IMR-90 (cell line): ENCODE results near the gene TSPAN14. TPM values are rescaled to one million over a fixed set of nuclear protein-coding genes. Genes with fewer than 3 reads are reported as not detected.
A peak's percentile ranks its signal among the peaks of the same experiment; 100 is the strongest.

Source experiments
- ATAC-seq: fragments of 200-7000 bp; cut with Tn5 transposase; 2 replicates; pipeline ENCODE4 v1.9.1; 2020; ENCODE audit warnings: low read depth, mild to moderate bottlenecking, moderate library complexity
- BruUV-seq: library from RNA; stranded (reverse); fragments of 400-500 nt; replicated peaks from 2 replicates; lab custom pipeline; 2021; lab: Mats Ljungman, UMichigan
- CTCF ChIA-PET: fragments of 300-600 bp; formaldehyde crosslinking; extraction: SDS; loops from one replicate; lab custom pipeline; 2021; ENCODE audit warnings: antibody characterized with exemption; lab: Yijun Ruan, JAX
- POLR2A ChIA-PET: fragments of 300-600 bp; sonication (Branson Sonifier 250); formaldehyde crosslinking; loops from one replicate; lab custom pipeline; 2022; ENCODE audit warnings: antibody characterized with exemption; ENCODE audit not compliant: unreplicated experiment; lab: Charles Lee
- DNase-seq: peaks from one replicate; pipeline ENCODE4 v3.0.0; 2013
- H2AFZ ChIP-seq: replicated peaks from 2 replicates; pipeline ENCODE3; 2013; ENCODE audit warnings: low read length, mild to moderate bottlenecking; ENCODE audit not compliant: poor library complexity
- H2AK5ac ChIP-seq: 2 replicates; pipeline ENCODE4 v1.6.1; 2013; ENCODE audit warnings: low read depth, low read length, inconsistent platforms
- H2AK9ac ChIP-seq: replicated peaks from 2 replicates; pipeline ENCODE3; 2013; ENCODE audit warnings: mild to moderate bottlenecking, low read depth, low read length, moderate library complexity; ENCODE audit not compliant: poor library complexity
- H2BK120ac ChIP-seq: 2 replicates; pipeline ENCODE4 v1.6.1; 2013; ENCODE audit warnings: low read depth, low read length, inconsistent platforms
- H2BK15ac ChIP-seq: 3 replicates; pipeline ENCODE4 v1.6.1; 2013; ENCODE audit warnings: low read depth, low read length, inconsistent platforms
- H2BK20ac ChIP-seq: 2 replicates; pipeline ENCODE4 v1.6.1; 2013; ENCODE audit warnings: low read depth, mild to moderate bottlenecking, inconsistent platforms, low read length, moderate library complexity
- H2BK5ac ChIP-seq: 2 replicates; pipeline ENCODE4 v1.6.1; 2013; ENCODE audit warnings: mild to moderate bottlenecking, low read depth, low read length, inconsistent platforms; ENCODE audit not compliant: poor library complexity, severe bottlenecking
- H3K14ac ChIP-seq: replicated peaks from 2 replicates; pipeline ENCODE4 v1.6.1; 2013; ENCODE audit warnings: low read depth, low read length, inconsistent platforms
- H3K18ac ChIP-seq: 2 replicates; pipeline ENCODE4 v1.6.1; 2013; ENCODE audit warnings: low read depth, low read length, control low read depth
- H3K23ac ChIP-seq: 2 replicates; pipeline ENCODE4 v1.6.1; 2013; ENCODE audit warnings: low read depth, low read length, inconsistent platforms
- H3K27ac ChIP-seq: 2 replicates; pipeline ENCODE4 v1.5.1; 2013; ENCODE audit warnings: mild to moderate bottlenecking, control low read depth, low read length; ENCODE audit not compliant: insufficient read depth
- H3K27me3 ChIP-seq: 2 replicates; pipeline ENCODE4 v1.6.1; 2013; ENCODE audit warnings: low read length; ENCODE audit not compliant: control insufficient read depth, insufficient read depth
- H3K36me3 ChIP-seq: 2 replicates; pipeline ENCODE4 v1.6.1; 2013; ENCODE audit warnings: low read length, mixed read lengths; ENCODE audit not compliant: control insufficient read depth, insufficient read depth
- H3K4ac ChIP-seq: 2 replicates; pipeline ENCODE4 v1.6.1; 2013; ENCODE audit warnings: low read depth, low read length, inconsistent platforms
- H3K4me1 ChIP-seq: 2 replicates; pipeline ENCODE4 v1.6.1; 2013; ENCODE audit warnings: low read length, mixed read lengths; ENCODE audit not compliant: control insufficient read depth, insufficient read depth
- H3K4me2 ChIP-seq: 2 replicates; pipeline ENCODE4 v1.6.1; 2013; ENCODE audit warnings: low read depth, mild to moderate bottlenecking, control low read depth, low read length, moderate library complexity
- H3K4me3 ChIP-seq: 2 replicates; pipeline ENCODE4 v1.5.1; 2013; ENCODE audit warnings: low read depth, mild to moderate bottlenecking, control low read depth, low read length, moderate library complexity; ENCODE audit not compliant: insufficient read depth
- H3K56ac ChIP-seq: 2 replicates; pipeline ENCODE4 v1.6.1; 2013; ENCODE audit warnings: low read length, inconsistent platforms; ENCODE audit not compliant: insufficient read depth; ENCODE audit errors: extremely low read depth
- H3K79me1 ChIP-seq, 2 experiments: 2 replicates each; pipeline ENCODE4 v1.6.1; 2013; ENCODE audit warnings: low read length in 2 of 2, inconsistent platforms in 1 of 2, low read depth in 1 of 2
- H3K9ac ChIP-seq: 2 replicates; pipeline ENCODE4 v1.6.1; 2013; ENCODE audit warnings: low read depth, low read length, control low read depth
- H3K9me1 ChIP-seq: 2 replicates; pipeline ENCODE4 v1.6.1; 2013; ENCODE audit warnings: low read length, inconsistent platforms; ENCODE audit not compliant: insufficient read depth
- H3K9me3 ChIP-seq: 2 replicates; pipeline ENCODE4 v1.6.1; 2013; ENCODE audit warnings: low read length; ENCODE audit not compliant: control insufficient read depth, insufficient read depth
- H4K20me1 ChIP-seq: 2 replicates; pipeline ENCODE4 v1.6.1; 2013; ENCODE audit warnings: low read length, inconsistent platforms; ENCODE audit not compliant: insufficient read depth
- H4K5ac ChIP-seq: 2 replicates; pipeline ENCODE4 v1.6.1; 2013; ENCODE audit warnings: mild to moderate bottlenecking, low read depth, low read length, control low read depth
- H4K8ac ChIP-seq, 2 experiments: 2 replicates each; pipeline ENCODE4 v1.6.1; 2013; ENCODE audit warnings: low read depth in 2 of 2, low read length in 2 of 2, control low read depth in 1 of 2, inconsistent platforms in 1 of 2
- H4K91ac ChIP-seq: 2 replicates; pipeline ENCODE4 v1.6.1; 2013; ENCODE audit warnings: low read depth, low read length, inconsistent platforms; ENCODE audit not compliant: insufficient read depth
- CHD1 ChIP-seq: IDR thresholded peaks from 2 replicates; pipeline ENCODE4 v1.6.1; 2012; ENCODE audit warnings: low read depth, low read length, improper control_type of control experiment
- FOS ChIP-seq: fragments of 150-350 bp; IDR thresholded peaks from 2 replicates; pipeline ENCODE4 v1.6.1; 2016; ENCODE audit warnings: low read depth, low read length
- MAFK ChIP-seq: IDR thresholded peaks from 2 replicates; pipeline ENCODE4 v1.6.1; 2012; ENCODE audit warnings: low read depth, low read length, improper control_type of control experiment
- MAZ ChIP-seq: IDR thresholded peaks from 2 replicates; pipeline ENCODE4 v1.6.1; 2012; ENCODE audit warnings: low read depth, mild to moderate bottlenecking, low read length, improper control_type of control experiment, moderate library complexity, borderline replicate concordance
- MXI1 ChIP-seq: IDR thresholded peaks from 2 replicates; pipeline ENCODE4 v1.6.1; 2012; ENCODE audit warnings: low read depth, mild to moderate bottlenecking, low read length, moderate library complexity, borderline replicate concordance
- NFE2L2 ChIP-seq: fragments of 150-350 bp; IDR thresholded peaks from 2 replicates; pipeline ENCODE4 v1.6.1; 2016; ENCODE audit warnings: low read depth, mild to moderate bottlenecking, low read length
- POLR2A ChIP-seq: IDR thresholded peaks from 2 replicates; pipeline ENCODE4 v1.6.1; 2012; ENCODE audit warnings: mild to moderate bottlenecking, low read depth, low read length
- RAD21 ChIP-seq: IDR thresholded peaks from 2 replicates; pipeline ENCODE4 v1.6.1; 2012; ENCODE audit warnings: low read length, improper control_type of control experiment
- RFX5 ChIP-seq: IDR thresholded peaks from 2 replicates; pipeline ENCODE4 v1.8.0; 2012; ENCODE audit warnings: low read depth, mild to moderate bottlenecking, low read length, moderate library complexity
- SMC3 ChIP-seq: fragments of 150-350 bp; IDR thresholded peaks from 2 replicates; pipeline ENCODE4 v1.6.1; 2016; ENCODE audit warnings: low read depth, mild to moderate bottlenecking, antibody characterized with exemption, low read length, moderate library complexity
- WGBS, 2 experiments: methylation state at CpG; one replicate each; pipeline versions ENCODE4 v1.1.5 to v1.1.7; 2013; ENCODE audit warnings: missing lambda C conversion rate in 2 of 2; ENCODE audit not compliant: insufficient read length in 1 of 2; ENCODE audit errors: extremely low coverage in 2 of 2; 5-methylcytosine and 5-hydroxymethylcytosine counted together
- dilution Hi-C: fragments of 300-500 bp; cut with HindIII; formaldehyde crosslinking; loops from one replicate; pipeline ENCODE4 v1.14.3; 2018; ENCODE audit warnings: low sequenced_read_pairs; ENCODE audit not compliant: unreplicated experiment
- in situ Hi-C: fragments of 300-500 bp; cut with MboI; formaldehyde crosslinking; loops from 3 replicates; pipeline ENCODE4 v1.14.3; 2019; ENCODE audit warnings: low sequenced_read_pairs, inconsistent platforms, mixed read lengths
- intact Hi-C: fragments of 100-400 bp; cut with micrococcal nuclease; formaldehyde crosslinking; loops from 2 replicates; pipeline ENCODE4 v1.10.0; 2022
- polyA plus RNA-seq, 3 experiments: library from polyadenylated mRNA; depleted of rRNA; stranded (reverse); fragments of >200 nt; gene quantifications; 2 replicates each; pipeline ENCODE4 v1.2.3, GENCODE V29; 2012; ENCODE audit warnings: low replicate concordance in 1 of 3
- total RNA-seq: library from RNA; depleted of rRNA; stranded (reverse); fragments of >200 nt; gene quantifications from 2 replicates; pipeline ENCODE4 v1.2.3, GENCODE V29; 2012
- TF ChIP-seq, protein P1 (sequence below): fragments of 150-350 bp; IDR thresholded peaks from 2 replicates; pipeline ENCODE4 v1.6.1; 2017; ENCODE audit warnings: mild to moderate bottlenecking, antibody characterized with exemption, low read length, low read depth
- TF ChIP-seq, protein P2 (sequence below): fragments of 150-350 bp; IDR thresholded peaks from 2 replicates; pipeline ENCODE4 v1.6.1; 2016; ENCODE audit warnings: low read depth, mild to moderate bottlenecking, low read length, moderate library complexity, borderline replicate concordance
- TF ChIP-seq, protein P3 (sequence below): conservative IDR thresholded peaks from 2 replicates; pipeline ENCODE4 v1.5.1; 2012; ENCODE audit warnings: mild to moderate bottlenecking, low read depth, low read length, improper control_type of control experiment

Gene TSPAN14
- total and polyA plus RNA-seq, 2 of the 4 experiments (the other 2 are of a cell fraction): 18.5 to 43.0 TPM

DNA sequence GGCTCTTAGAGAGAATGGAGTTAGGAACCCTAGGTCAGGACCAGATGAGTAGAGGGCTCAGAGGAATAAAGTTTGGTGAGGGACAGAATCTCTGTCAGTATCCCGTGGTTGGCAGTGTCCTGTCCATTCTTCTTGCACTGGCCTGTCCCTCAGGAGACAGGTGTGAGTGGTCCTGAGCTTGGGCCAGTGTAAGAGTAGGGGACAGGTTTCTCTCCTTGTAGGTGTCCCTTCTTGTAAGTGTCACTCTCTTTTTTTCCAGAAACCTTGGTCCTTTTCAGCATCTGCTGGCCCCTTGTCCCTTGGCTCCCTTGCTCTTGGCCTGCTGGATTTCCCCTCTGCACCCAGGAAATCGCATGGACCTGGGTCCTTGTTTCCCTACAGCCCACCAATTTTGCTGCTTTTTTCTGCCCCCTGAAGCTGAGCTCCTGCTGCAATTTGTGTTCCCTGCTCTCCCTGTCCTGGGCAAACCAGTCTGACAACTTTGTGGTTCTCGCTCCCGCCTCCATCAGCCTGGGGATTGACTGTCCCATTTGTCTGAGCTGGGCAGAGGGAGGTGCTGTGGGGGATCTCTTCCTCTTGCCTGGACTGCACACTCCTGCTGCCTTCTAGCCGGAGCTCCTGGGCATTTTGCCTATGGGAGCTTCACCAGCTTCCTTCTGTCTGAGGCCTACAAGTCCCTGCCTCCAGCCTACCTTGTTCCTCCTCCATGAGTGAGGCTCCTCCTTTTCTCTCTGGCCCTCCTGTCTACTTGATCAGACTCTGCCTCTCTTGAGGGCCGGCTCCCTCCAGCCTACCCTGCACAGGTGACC is 6.5 kb downstream of the TSPAN14 start:
- Histone ChIP-seq H3K9me3 (no peaks in the 10 kb centered on the region), H2AK5ac (peak overlapping the region; percentile 45; the same call in 1 of the 2 replicates), H2AK9ac (peak overlapping the region; percentile 86), H2BK20ac (no peak overlapping the region), H3K4me3 (no peak overlapping the region), H3K4me2 (peak overlapping the region; percentile 5; the same call in 1 of the 2 replicates), H3K9me1 (peaks cover 63% of the 10 kb centered on the region), H2BK15ac (no peak overlapping the region), H4K8ac (peak overlapping the region in 1 of 2 experiments; percentile 15; a peak in 2 of 4 replicates), H4K91ac (peak overlapping the region; percentile 22; the same call in 1 of the 2 replicates), H4K5ac (0 out of 2 replicates have a peak overlapping the region, but pooled peaks have one; percentile 5), H3K79me1 (peaks cover 8 to 91% of the 10 kb centered on the region in 2 experiments), H3K27me3 (no peaks in the 10 kb centered on the region), H3K27ac (peak overlapping the region; percentile 18; the same call in 1 of the 2 replicates), H3K23ac (0 out of 2 replicates have a peak overlapping the region, but pooled peaks have one; percentile 43), H3K4me1 (peaks cover 57% of the 10 kb centered on the region), H3K56ac (no peak overlapping the region), H3K14ac (peak overlapping the region; percentile 62; the same call in 1 of the 2 replicates), H4K20me1 (peaks cover 77% of the 10 kb centered on the region), H3K9ac (peak overlapping the region; percentile 7; the same call in 1 of the 2 replicates), H2AFZ (peak overlapping the region; percentile 48), H3K4ac (peak overlapping the region; percentile 49), H2BK5ac (peak overlapping the region; percentile 35), H3K36me3 (no peaks in the 10 kb centered on the region; the same call in 1 of the 2 replicates), H2BK120ac (no peak overlapping the region), H3K18ac (no peak overlapping the region)
- intact Hi-C loops (loop anchor here (5.0 kb wide), 1 partner anchor 37 kb away; no protein-coding TSS in a partner anchor), in situ Hi-C loops (loop anchor here (25.0 kb wide), 1 partner anchor 298 kb away; no protein-coding TSS in a partner anchor), dilution Hi-C loops (no loop called here)
- 57% methylated on average over 2 of the region's 6 CpGs; no CpG with 5 or more reads in 1 of the 2 experiments for WGBS, 2 experiments
- ChIA-PET CTCF (interaction anchor here (0.6 to 3.4 kb wide), 4 partner anchors 26 to 78 kb away, joined by 3 to 20 read pairs (median 4); no protein-coding TSS in a partner anchor), POLR2A (interaction anchor here (0.9 kb wide), 1 partner anchor 9 kb away, joined by 3 read pairs; no protein-coding TSS in a partner anchor)
- DNase-seq (peak; percentile 63), ATAC-seq (peak; percentile 35)
- no TSS peak for BruUV-seq
- TF ChIP-seq MAFK: no peak
- TF ChIP-seq, protein P1, sequence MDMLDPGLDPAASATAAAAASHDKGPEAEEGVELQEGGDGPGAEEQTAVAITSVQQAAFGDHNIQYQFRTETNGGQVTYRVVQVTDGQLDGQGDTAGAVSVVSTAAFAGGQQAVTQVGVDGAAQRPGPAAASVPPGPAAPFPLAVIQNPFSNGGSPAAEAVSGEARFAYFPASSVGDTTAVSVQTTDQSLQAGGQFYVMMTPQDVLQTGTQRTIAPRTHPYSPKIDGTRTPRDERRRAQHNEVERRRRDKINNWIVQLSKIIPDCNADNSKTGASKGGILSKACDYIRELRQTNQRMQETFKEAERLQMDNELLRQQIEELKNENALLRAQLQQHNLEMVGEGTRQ: no peak
- TF ChIP-seq, protein P2, sequence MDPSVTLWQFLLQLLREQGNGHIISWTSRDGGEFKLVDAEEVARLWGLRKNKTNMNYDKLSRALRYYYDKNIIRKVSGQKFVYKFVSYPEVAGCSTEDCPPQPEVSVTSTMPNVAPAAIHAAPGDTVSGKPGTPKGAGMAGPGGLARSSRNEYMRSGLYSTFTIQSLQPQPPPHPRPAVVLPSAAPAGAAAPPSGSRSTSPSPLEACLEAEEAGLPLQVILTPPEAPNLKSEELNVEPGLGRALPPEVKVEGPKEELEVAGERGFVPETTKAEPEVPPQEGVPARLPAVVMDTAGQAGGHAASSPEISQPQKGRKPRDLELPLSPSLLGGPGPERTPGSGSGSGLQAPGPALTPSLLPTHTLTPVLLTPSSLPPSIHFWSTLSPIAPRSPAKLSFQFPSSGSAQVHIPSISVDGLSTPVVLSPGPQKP: no peak
- no peak for TF ChIP-seq MXI1
- no peak for TF ChIP-seq RAD21
- TF ChIP-seq POLR2A: no peak
- TF ChIP-seq, protein P3, sequence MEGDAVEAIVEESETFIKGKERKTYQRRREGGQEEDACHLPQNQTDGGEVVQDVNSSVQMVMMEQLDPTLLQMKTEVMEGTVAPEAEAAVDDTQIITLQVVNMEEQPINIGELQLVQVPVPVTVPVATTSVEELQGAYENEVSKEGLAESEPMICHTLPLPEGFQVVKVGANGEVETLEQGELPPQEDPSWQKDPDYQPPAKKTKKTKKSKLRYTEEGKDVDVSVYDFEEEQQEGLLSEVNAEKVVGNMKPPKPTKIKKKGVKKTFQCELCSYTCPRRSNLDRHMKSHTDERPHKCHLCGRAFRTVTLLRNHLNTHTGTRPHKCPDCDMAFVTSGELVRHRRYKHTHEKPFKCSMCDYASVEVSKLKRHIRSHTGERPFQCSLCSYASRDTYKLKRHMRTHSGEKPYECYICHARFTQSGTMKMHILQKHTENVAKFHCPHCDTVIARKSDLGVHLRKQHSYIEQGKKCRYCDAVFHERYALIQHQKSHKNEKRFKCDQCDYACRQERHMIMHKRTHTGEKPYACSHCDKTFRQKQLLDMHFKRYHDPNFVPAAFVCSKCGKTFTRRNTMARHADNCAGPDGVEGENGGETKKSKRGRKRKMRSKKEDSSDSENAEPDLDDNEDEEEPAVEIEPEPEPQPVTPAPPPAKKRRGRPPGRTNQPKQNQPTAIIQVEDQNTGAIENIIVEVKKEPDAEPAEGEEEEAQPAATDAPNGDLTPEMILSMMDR: no peak
- no peak for TF ChIP-seq CHD1
- TF ChIP-seq SMC3: no peak
- no peak for TF ChIP-seq NFE2L2
- TF ChIP-seq RFX5: no peak
- no peak for TF ChIP-seq FOS
- no peak for TF ChIP-seq MAZ
